ENCODE data around the gene PRRX2. TPM values are rescaled to one million over a fixed set of nuclear protein-coding genes. Genes with fewer than 3 reads are reported as not detected.

Gene PRRX2
- polyA plus RNA-seq, 2 donors, result 1.7 to 3.6 TPM

- Histone ChIP-seq H3K4me3 (ENCODE audit: low read depth in 1 of 2, low read length in 2 of 2) (no peak overlapping the region), H3K36me3 (ENCODE audit: control insufficient read depth in 2 of 2, insufficient read depth in 2 of 2, low read length in 1 of 2) (peaks cover 0 to 3% of the 10 kb centered on the region in 2 donors), H3K9me3 (ENCODE audit: control insufficient read depth in 2 of 2, insufficient read depth in 1 of 2, low read depth in 1 of 2, low read length in 1 of 2) (no peaks in the 10 kb centered on the region), H3K4me1 (ENCODE audit: control insufficient read depth in 2 of 2, insufficient read depth in 2 of 2, low read length in 1 of 2) (peaks cover 0 to 2% of the 10 kb centered on the region in 2 donors), H3K27me3 (ENCODE audit: control insufficient read depth in 1 of 2, insufficient read depth in 2 of 2, low read length in 2 of 2) (no peaks in the 10 kb centered on the region), H3K27ac (ENCODE audit: low read depth in 2 of 2, low read length in 1 of 2) (no peak overlapping the region)
- 82 to 86% methylated on average over 8 of the region's 8 CpGs for WGBS, 2 donors
These were observed 7.3 kb downstream of the PRRX2 start for GRCh38 chr9:129672702-129673101.

- H3K4me1 ChIP-seq (ENCODE audit: control insufficient read depth in 2 of 2, insufficient read depth in 2 of 2, low read length in 1 of 2), result no peaks in the 10 kb centered on the region
- H3K4me3 ChIP-seq (ENCODE audit: low read depth in 1 of 2, low read length in 2 of 2), result no peak overlapping the region
- no peak overlapping the region for H3K27ac ChIP-seq (ENCODE audit: low read depth in 2 of 2, low read length in 1 of 2)
- peaks cover 0 to 3% of the 10 kb centered on the region in 2 donors for H3K36me3 ChIP-seq (ENCODE audit: control insufficient read depth in 2 of 2, insufficient read depth in 2 of 2, low read length in 1 of 2)
- 68 to 77% methylated on average over 12 of the region's 12 CpGs for WGBS, 2 donors
- no peaks in the 10 kb centered on the region for H3K9me3 ChIP-seq (ENCODE audit: control insufficient read depth in 2 of 2, insufficient read depth in 1 of 2, low read depth in 1 of 2, low read length in 1 of 2)
- H3K27me3 ChIP-seq (ENCODE audit: control insufficient read depth in 1 of 2, insufficient read depth in 2 of 2, low read length in 2 of 2), result no peaks in the 10 kb centered on the region
These were observed 8.2 kb downstream of the PRRX2 start for GRCh38 chr9:129673602-129674001.

GRCh38 chr9:129674229-129674628 is 8.8 kb downstream of the PRRX2 start:
- no peak overlapping the region for H3K4me3 ChIP-seq (ENCODE audit: low read depth in 1 of 2, low read length in 2 of 2)
- H3K9me3 ChIP-seq (ENCODE audit: control insufficient read depth in 2 of 2, insufficient read depth in 1 of 2, low read depth in 1 of 2, low read length in 1 of 2), result no peaks in the 10 kb centered on the region
- WGBS, 2 donors, result 74 to 82% methylated on average over 7 of the region's 7 CpGs
- no peak overlapping the region for H3K27ac ChIP-seq (ENCODE audit: low read depth in 2 of 2, low read length in 1 of 2)
- peaks cover 0 to 3% of the 10 kb centered on the region in 2 donors for H3K36me3 ChIP-seq (ENCODE audit: control insufficient read depth in 2 of 2, insufficient read depth in 2 of 2, low read length in 1 of 2)
- H3K4me1 ChIP-seq (ENCODE audit: control insufficient read depth in 2 of 2, insufficient read depth in 2 of 2, low read length in 1 of 2), result no peaks in the 10 kb centered on the region
- no peaks in the 10 kb centered on the region for H3K27me3 ChIP-seq (ENCODE audit: control insufficient read depth in 1 of 2, insufficient read depth in 2 of 2, low read length in 2 of 2)

GRCh38 chr9:129675620-129676019 is 10.2 kb downstream of the PRRX2 start:
- no peak overlapping the region for H3K27ac ChIP-seq (ENCODE audit: low read depth in 2 of 2, low read length in 1 of 2)
- no peaks in the 10 kb centered on the region for H3K4me1 ChIP-seq (ENCODE audit: control insufficient read depth in 2 of 2, insufficient read depth in 2 of 2, low read length in 1 of 2)
- 62% methylated on average over 27 of the region's 27 CpGs for WGBS, 2 donors
- no peak overlapping the region for H3K4me3 ChIP-seq (ENCODE audit: low read depth in 1 of 2, low read length in 2 of 2)
- peaks cover 0 to 3% of the 10 kb centered on the region in 2 donors for H3K36me3 ChIP-seq (ENCODE audit: control insufficient read depth in 2 of 2, insufficient read depth in 2 of 2, low read length in 1 of 2)
- H3K9me3 ChIP-seq (ENCODE audit: control insufficient read depth in 2 of 2, insufficient read depth in 1 of 2, low read depth in 1 of 2, low read length in 1 of 2), result no peaks in the 10 kb centered on the region
- H3K27me3 ChIP-seq (ENCODE audit: control insufficient read depth in 1 of 2, insufficient read depth in 2 of 2, low read length in 2 of 2), result no peaks in the 10 kb centered on the region

GRCh38 chr9:129676287-129676686 is 10.8 kb downstream of the PRRX2 start:
- WGBS, 2 donors, result 80 to 82% methylated on average over 4 of the region's 4 CpGs
- Histone ChIP-seq H3K9me3 (ENCODE audit: control insufficient read depth in 2 of 2, insufficient read depth in 1 of 2, low read depth in 1 of 2, low read length in 1 of 2) (no peaks in the 10 kb centered on the region), H3K27me3 (ENCODE audit: control insufficient read depth in 1 of 2, insufficient read depth in 2 of 2, low read length in 2 of 2) (no peaks in the 10 kb centered on the region), H3K4me1 (ENCODE audit: control insufficient read depth in 2 of 2, insufficient read depth in 2 of 2, low read length in 1 of 2) (no peaks in the 10 kb centered on the region), H3K27ac (ENCODE audit: low read depth in 2 of 2, low read length in 1 of 2) (no peak overlapping the region), H3K4me3 (ENCODE audit: low read depth in 1 of 2, low read length in 2 of 2) (no peak overlapping the region), H3K36me3 (ENCODE audit: control insufficient read depth in 2 of 2, insufficient read depth in 2 of 2, low read length in 1 of 2) (peaks cover 0 to under 1% of the 10 kb centered on the region in 2 donors)

GRCh38 chr9:129676975-129677374 is 11.5 kb downstream of the PRRX2 start:
- H3K36me3 ChIP-seq (ENCODE audit: control insufficient read depth in 2 of 2, insufficient read depth in 2 of 2, low read length in 1 of 2), result no peaks in the 10 kb centered on the region
- no peaks in the 10 kb centered on the region for H3K27me3 ChIP-seq (ENCODE audit: control insufficient read depth in 1 of 2, insufficient read depth in 2 of 2, low read length in 2 of 2)
- 68 to 75% methylated on average over 12 of the region's 12 CpGs for WGBS, 2 donors
- no peak overlapping the region for H3K4me3 ChIP-seq (ENCODE audit: low read depth in 1 of 2, low read length in 2 of 2)
- H3K9me3 ChIP-seq (ENCODE audit: control insufficient read depth in 2 of 2, insufficient read depth in 1 of 2, low read depth in 1 of 2, low read length in 1 of 2), result no peaks in the 10 kb centered on the region
- peaks cover 0 to 3% of the 10 kb centered on the region in 2 donors for H3K4me1 ChIP-seq (ENCODE audit: control insufficient read depth in 2 of 2, insufficient read depth in 2 of 2, low read length in 1 of 2)
- no peak overlapping the region for H3K27ac ChIP-seq (ENCODE audit: low read depth in 2 of 2, low read length in 1 of 2)

- 70 to 72% methylated on average over 9 of the region's 9 CpGs for WGBS, 2 donors
- Histone ChIP-seq H3K27ac (ENCODE audit: low read depth in 2 of 2, low read length in 1 of 2) (no peak overlapping the region), H3K36me3 (ENCODE audit: control insufficient read depth in 2 of 2, insufficient read depth in 2 of 2, low read length in 1 of 2) (no peaks in the 10 kb centered on the region), H3K27me3 (ENCODE audit: control insufficient read depth in 1 of 2, insufficient read depth in 2 of 2, low read length in 2 of 2) (no peaks in the 10 kb centered on the region), H3K4me1 (ENCODE audit: control insufficient read depth in 2 of 2, insufficient read depth in 2 of 2, low read length in 1 of 2) (peaks cover 0 to 3% of the 10 kb centered on the region in 2 donors), H3K9me3 (ENCODE audit: control insufficient read depth in 2 of 2, insufficient read depth in 1 of 2, low read depth in 1 of 2, low read length in 1 of 2) (no peaks in the 10 kb centered on the region), H3K4me3 (ENCODE audit: low read depth in 1 of 2, low read length in 2 of 2) (no peak overlapping the region)
These were observed 12.0 kb downstream of the PRRX2 start for GRCh38 chr9:129677456-129677855.

- H3K4me3 ChIP-seq (ENCODE audit: low read depth in 1 of 2, low read length in 2 of 2), result no peak overlapping the region
- no peak overlapping the region for H3K27ac ChIP-seq (ENCODE audit: low read depth in 2 of 2, low read length in 1 of 2)
- peaks cover 0 to 3% of the 10 kb centered on the region in 2 donors for H3K4me1 ChIP-seq (ENCODE audit: control insufficient read depth in 2 of 2, insufficient read depth in 2 of 2, low read length in 1 of 2)
- H3K27me3 ChIP-seq (ENCODE audit: control insufficient read depth in 1 of 2, insufficient read depth in 2 of 2, low read length in 2 of 2), result no peaks in the 10 kb centered on the region
- WGBS, 2 donors, result 83 to 85% methylated on average over 9 of the region's 9 CpGs
- H3K9me3 ChIP-seq (ENCODE audit: control insufficient read depth in 2 of 2, insufficient read depth in 1 of 2, low read depth in 1 of 2, low read length in 1 of 2), result no peaks in the 10 kb centered on the region
- H3K36me3 ChIP-seq (ENCODE audit: control insufficient read depth in 2 of 2, insufficient read depth in 2 of 2, low read length in 1 of 2), result no peaks in the 10 kb centered on the region
These were observed 13.4 kb downstream of the PRRX2 start for GRCh38 chr9:129678844-129679243.

GRCh38 chr9:129679537-129679936 is 14.1 kb downstream of the PRRX2 start:
- no peaks in the 10 kb centered on the region for H3K36me3 ChIP-seq (ENCODE audit: control insufficient read depth in 2 of 2, insufficient read depth in 2 of 2, low read length in 1 of 2)
- no peaks in the 10 kb centered on the region for H3K27me3 ChIP-seq (ENCODE audit: control insufficient read depth in 1 of 2, insufficient read depth in 2 of 2, low read length in 2 of 2)
- H3K27ac ChIP-seq (ENCODE audit: low read depth in 2 of 2, low read length in 1 of 2), result no peak overlapping the region
- H3K4me3 ChIP-seq (ENCODE audit: low read depth in 1 of 2, low read length in 2 of 2), result no peak overlapping the region
- 61 to 65% methylated on average over 9 of the region's 9 CpGs for WGBS, 2 donors
- H3K9me3 ChIP-seq (ENCODE audit: control insufficient read depth in 2 of 2, insufficient read depth in 1 of 2, low read depth in 1 of 2, low read length in 1 of 2), result no peaks in the 10 kb centered on the region
- peaks cover 0 to 3% of the 10 kb centered on the region in 2 donors for H3K4me1 ChIP-seq (ENCODE audit: control insufficient read depth in 2 of 2, insufficient read depth in 2 of 2, low read length in 1 of 2)

GRCh38 chr9:129681924-129682323 is 16.5 kb downstream of the PRRX2 start:
- Histone ChIP-seq H3K4me1 (ENCODE audit: control insufficient read depth in 2 of 2, insufficient read depth in 2 of 2, low read length in 1 of 2) (peaks cover 3 to 10% of the 10 kb centered on the region in 2 donors), H3K9me3 (ENCODE audit: control insufficient read depth in 2 of 2, insufficient read depth in 1 of 2, low read depth in 1 of 2, low read length in 1 of 2) (no peaks in the 10 kb centered on the region), H3K27ac (ENCODE audit: low read depth in 2 of 2, low read length in 1 of 2) (no peak overlapping the region), H3K4me3 (ENCODE audit: low read depth in 1 of 2, low read length in 2 of 2) (no peak overlapping the region), H3K27me3 (ENCODE audit: control insufficient read depth in 1 of 2, insufficient read depth in 2 of 2, low read length in 2 of 2) (no peaks in the 10 kb centered on the region), H3K36me3 (ENCODE audit: control insufficient read depth in 2 of 2, insufficient read depth in 2 of 2, low read length in 1 of 2) (no peaks in the 10 kb centered on the region)
- 78 to 80% methylated on average over 11 of the region's 11 CpGs for WGBS, 2 donors

Data from esophagus (tissue), 2 donors.